WI38 (cell line): ENCODE measurements around the gene COL1A2.

Source experiments
- H3K4me3 ChIP-seq: 2 replicates; pipeline ENCODE4 v1.5.1; 2011; ENCODE audit warnings: low read depth, mild to moderate bottlenecking, control low read depth, low read length
- TF ChIP-seq, protein P1 (sequence below): IDR thresholded peaks from 2 replicates; pipeline ENCODE4 v1.5.1; 2012; ENCODE audit warnings: low read depth, mild to moderate bottlenecking, control low read depth, low read length

Gene COL1A2

DNA sequence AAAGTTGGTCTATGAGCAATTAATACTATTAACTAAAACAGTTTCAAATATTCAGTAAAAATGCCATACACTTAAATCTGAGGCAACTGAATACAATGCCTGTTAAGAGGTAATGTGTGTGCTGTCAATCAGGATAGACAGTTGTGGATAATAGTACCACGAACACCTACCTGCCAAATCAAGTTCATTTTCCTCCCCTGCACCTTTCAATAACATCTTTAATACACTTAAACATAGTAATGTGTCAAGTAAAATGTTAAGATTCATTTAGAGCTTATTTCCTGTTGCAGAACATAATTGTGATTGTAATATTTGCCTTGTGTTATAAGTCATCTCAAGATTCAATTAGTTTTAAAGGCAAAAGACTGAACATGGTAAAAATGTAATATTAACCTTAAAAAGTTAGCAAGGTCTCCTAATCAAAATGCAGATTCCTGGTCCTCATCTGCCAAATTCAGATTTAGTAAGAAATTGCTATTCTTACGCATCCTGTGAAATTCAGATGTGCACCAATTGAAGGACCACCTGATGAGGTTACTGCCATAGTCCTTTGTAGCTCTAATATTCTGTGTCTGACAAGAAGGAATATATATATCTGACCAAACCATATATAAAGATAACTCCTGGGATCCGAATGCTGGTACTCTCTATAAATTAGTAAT lies 37.1 kb downstream of the COL1A2 start:
- TF ChIP-seq, protein P1, sequence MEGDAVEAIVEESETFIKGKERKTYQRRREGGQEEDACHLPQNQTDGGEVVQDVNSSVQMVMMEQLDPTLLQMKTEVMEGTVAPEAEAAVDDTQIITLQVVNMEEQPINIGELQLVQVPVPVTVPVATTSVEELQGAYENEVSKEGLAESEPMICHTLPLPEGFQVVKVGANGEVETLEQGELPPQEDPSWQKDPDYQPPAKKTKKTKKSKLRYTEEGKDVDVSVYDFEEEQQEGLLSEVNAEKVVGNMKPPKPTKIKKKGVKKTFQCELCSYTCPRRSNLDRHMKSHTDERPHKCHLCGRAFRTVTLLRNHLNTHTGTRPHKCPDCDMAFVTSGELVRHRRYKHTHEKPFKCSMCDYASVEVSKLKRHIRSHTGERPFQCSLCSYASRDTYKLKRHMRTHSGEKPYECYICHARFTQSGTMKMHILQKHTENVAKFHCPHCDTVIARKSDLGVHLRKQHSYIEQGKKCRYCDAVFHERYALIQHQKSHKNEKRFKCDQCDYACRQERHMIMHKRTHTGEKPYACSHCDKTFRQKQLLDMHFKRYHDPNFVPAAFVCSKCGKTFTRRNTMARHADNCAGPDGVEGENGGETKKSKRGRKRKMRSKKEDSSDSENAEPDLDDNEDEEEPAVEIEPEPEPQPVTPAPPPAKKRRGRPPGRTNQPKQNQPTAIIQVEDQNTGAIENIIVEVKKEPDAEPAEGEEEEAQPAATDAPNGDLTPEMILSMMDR, result no peak
- H3K4me3 ChIP-seq, result no peak overlapping the region

DNA sequence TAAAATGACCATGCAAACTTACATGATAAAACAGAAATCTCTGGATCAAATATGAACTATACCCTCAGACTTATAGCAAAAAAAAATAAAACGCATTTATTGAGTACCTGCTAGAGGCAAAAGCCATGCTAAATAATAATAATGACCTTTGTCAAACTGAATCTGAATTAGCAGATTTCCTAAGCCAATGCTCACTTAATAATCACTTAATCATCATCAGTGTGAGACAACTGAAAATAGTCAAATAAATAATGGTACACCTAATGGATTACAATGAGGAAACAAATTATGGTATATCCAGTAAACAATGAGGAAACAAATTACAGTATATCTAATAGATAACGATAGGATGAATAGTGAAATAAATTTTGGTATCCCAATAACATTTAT lies 37.6 kb downstream of the COL1A2 start:
- no peak overlapping the region for H3K4me3 ChIP-seq
- TF ChIP-seq, protein P1, result no peak

DNA sequence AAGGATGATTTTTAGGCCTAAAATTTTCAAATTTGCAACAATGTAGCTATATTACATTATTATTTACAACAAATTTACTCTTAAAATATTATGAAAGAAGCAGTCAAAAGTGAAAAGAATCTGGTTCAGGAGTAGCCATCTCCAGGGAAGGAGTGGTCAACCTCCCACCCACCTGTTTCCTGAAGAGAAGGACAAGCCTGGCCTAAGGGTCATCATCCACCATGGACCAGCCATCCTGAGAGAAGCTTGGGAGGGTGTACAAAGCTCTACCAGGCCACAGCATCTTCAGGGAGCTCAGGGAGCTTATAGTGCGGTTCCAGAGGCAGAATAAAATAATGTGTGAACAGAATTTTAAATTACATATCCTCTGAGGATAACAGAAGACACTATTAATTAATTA lies 38.1 kb downstream of the COL1A2 start:
- no peak overlapping the region for H3K4me3 ChIP-seq
- TF ChIP-seq, protein P1, result no peak

- no peak overlapping the region for H3K4me3 ChIP-seq
- TF ChIP-seq, protein P1, result no peak
Measured at GRCh38 chr7:94433224-94433623, 38.5 kb downstream of the COL1A2 start.

GRCh38 chr7:94434042-94434441 lies 39.3 kb downstream of the COL1A2 start:
- H3K4me3 ChIP-seq, result no peak overlapping the region
- TF ChIP-seq, protein P1, result no peak

DNA sequence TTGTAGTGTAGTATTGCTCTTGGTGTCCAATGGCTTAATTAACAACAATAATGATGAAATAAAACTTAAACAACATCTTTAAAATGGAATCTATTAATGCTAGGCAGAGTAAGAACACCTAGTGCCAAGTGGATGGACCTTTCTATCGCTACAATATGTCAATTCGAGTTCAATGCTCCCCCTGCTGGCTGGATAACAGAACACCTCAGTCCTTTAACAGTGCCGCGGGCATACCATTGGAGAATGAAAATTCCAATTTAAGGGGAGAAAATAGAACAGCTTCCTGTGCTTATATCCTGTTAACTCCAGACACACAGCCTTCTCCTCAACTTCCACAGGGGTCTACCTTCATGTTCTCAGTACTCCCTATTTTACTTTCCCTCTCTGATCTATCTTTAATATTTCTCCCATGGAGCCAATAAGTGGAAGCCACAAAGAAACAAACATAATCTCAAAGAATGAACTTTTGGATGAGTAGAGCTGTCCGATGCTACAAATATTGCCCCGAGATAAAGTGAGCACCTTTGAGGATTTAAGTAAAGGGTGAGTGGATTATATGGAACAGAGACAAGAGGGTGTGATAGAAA lies 41.4 kb downstream of the COL1A2 start:
- no peak overlapping the region for H3K4me3 ChIP-seq
- TF ChIP-seq, protein P1, result peak; percentile 65

GRCh38 chr7:94436700-94437099 lies 42.0 kb downstream of the COL1A2 start:
- no peak overlapping the region for H3K4me3 ChIP-seq
- TF ChIP-seq, protein P1, result no peak
